Epidermal melanocyte (primary cell): ENCODE results near the gene VMP1.
"Not testable (repeated sequence)": the region's sequence is repeated elsewhere in the genome, so short reads cannot be mapped to it uniquely, and the experiment has no call there.

ENCODE experiments used
- DNase-seq: peaks from one replicate; pipeline ENCODE4 v3.0.0; 2011; ENCODE audit warnings: low spot score; ENCODE audit not compliant: insufficient read length

The VMP1 gene

GRCh38 chr17:59856859-59857794 is 149.7 kb downstream of the VMP1 start:
- no peak for DNase-seq

- no peak for DNase-seq
Observed at GRCh38 chr17:59858167-59858816, 150.8 kb downstream of the VMP1 start.

GRCh38 chr17:59858932-59859331 is 151.5 kb downstream of the VMP1 start:
- DNase-seq, result no peak

- DNase-seq, result no peak
Observed at GRCh38 chr17:59859444-59860025, 152.1 kb downstream of the VMP1 start.

GRCh38 chr17:59863616-59864015 is 156.2 kb downstream of the VMP1 start:
- DNase-seq, result no peak

- no peak for DNase-seq
Observed at GRCh38 chr17:59869941-59870218, 162.4 kb downstream of the VMP1 start.

GRCh38 chr17:59870482-59870881 is 163.0 kb downstream of the VMP1 start:
- no peak for DNase-seq

- no peak for DNase-seq
Observed at GRCh38 chr17:59872351-59872750, 164.9 kb downstream of the VMP1 start.

GRCh38 chr17:59873414-59873813 is 166.0 kb downstream of the VMP1 start:
- DNase-seq, result not testable (repeated sequence)

GRCh38 chr17:59874376-59874775 is 166.9 kb downstream of the VMP1 start:
- DNase-seq, result no peak

- no peak for DNase-seq
Observed at GRCh38 chr17:59876107-59876506, 168.7 kb downstream of the VMP1 start.

- DNase-seq, result no peak
Observed at GRCh38 chr17:59877965-59878364, 170.5 kb downstream of the VMP1 start.

GRCh38 chr17:59878624-59879023 is 171.2 kb downstream of the VMP1 start:
- DNase-seq, result no peak

GRCh38 chr17:59884861-59885260 is 177.4 kb downstream of the VMP1 start:
- DNase-seq, result no peak

GRCh38 chr17:59888145-59888750 is 180.8 kb downstream of the VMP1 start:
- no peak for DNase-seq

- no peak for DNase-seq
Observed at GRCh38 chr17:59890720-59891119, 183.3 kb downstream of the VMP1 start.
